ENCODE measurements around the gene HEXD.
"Not testable (repeated sequence)": the region's sequence is repeated elsewhere in the genome, so short reads cannot be mapped to it uniquely, and the experiment has no call there.

HEXD gene

DNA sequence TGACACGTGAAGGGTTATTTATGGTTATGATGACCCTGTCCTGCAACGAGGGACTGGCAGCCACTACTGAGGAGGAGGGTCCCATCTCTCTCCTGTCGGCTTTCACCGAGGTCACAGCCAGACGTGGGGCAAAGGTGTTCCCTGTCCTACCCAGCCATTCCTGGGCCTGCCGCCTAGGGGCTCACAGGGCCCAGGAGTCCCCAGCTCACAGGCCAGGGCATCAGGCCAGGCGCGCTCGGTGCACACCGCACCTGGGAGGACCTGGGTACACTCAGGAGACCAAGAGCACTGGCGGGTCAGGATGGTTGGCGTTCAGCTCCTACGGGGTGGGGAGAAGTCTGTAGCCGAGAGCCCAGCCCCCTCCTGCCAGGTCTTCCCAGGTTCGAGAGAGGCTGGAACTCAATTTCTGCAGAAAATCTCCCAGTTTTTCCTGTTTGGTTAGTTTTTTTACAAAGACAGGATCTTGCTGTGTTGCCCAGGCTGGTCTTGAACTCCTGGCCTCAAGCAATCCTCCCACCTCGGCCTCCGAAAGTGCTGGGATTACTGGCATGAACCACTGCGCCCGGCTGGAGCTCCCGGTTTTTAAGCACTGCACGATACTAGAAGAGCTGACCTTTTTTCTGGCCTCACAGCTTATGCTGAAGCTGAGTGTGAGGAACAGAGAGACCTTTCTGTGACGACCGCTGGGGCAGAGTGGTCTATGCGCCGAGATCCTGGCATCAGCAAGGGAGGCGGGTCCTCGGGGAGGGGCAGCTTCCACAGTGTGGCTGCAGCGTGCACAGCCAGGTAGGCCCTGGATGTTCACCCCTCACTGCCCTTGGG lies 24.7 kb downstream of the HEXD start:
- DNase-seq: no peak

DNA sequence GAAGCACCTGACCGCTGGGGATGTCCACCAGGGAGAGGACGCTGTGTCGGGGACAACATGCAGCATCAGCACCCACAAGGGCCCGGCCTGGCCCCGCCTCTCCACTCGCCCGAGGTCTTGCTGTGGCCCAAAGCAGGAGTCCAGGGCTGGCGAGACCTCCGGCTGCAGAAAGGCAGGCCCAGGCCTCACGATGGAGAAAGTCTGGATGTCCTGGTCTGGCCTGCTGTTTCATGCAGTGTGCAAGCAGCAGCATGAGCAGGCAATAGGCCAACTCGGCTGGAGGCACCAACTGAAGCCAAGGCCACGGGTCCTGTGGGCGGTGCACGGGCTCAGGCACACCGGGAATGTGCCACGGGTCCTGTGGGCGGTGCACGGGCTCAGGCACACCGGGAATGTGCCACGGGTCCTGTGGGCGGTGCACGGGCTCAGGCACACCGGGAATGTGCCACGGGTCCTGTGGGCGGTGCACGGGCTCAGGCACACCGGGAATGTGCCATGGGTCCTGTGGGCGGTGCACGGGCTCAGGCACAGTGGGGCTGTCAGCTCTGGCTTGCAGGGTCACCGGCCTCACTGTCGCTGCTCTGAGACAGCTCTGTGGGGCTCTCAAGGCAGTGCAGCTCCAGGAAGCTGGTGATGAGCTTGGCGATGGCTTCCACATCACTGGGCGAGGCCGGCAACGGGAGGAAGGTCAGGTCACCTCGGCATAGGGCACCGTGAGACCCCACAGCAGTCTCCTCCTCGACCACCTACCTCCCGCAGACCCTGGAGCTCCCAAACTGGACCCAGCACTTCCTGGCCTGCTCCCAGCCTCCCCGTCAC lies 25.5 kb downstream of the HEXD start:
- DNase-seq: no peak

DNA sequence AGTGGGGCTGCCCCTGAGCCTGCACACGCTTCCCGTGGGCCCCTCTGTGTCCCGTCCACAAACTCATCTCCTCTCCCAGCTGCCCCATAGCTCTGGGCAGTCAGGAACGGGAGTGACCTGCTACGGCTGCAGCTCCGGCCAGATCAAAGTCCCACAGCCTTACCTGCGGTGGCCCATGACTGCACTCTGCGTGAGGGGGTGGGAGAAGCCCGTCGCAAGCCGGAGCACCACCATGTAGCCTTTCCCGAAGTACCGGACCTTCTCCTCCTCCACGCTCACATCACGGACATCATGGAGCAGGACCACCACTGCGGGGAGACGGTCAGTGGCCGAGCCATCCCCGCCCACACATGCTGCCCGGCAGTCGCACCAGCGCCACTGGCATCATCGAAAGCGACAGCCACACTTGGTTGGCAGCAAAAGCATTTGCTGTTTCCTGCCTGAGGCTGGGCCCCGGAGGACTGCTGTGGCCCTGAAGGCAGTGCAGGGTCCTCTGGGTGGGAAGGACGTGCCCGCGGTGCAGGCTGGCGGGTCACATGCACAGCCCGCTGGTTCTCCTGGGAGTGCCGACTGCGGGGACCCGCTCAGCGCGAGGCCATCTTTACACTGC lies 26.2 kb downstream of the HEXD start:
- DNase-seq: no peak

DNA sequence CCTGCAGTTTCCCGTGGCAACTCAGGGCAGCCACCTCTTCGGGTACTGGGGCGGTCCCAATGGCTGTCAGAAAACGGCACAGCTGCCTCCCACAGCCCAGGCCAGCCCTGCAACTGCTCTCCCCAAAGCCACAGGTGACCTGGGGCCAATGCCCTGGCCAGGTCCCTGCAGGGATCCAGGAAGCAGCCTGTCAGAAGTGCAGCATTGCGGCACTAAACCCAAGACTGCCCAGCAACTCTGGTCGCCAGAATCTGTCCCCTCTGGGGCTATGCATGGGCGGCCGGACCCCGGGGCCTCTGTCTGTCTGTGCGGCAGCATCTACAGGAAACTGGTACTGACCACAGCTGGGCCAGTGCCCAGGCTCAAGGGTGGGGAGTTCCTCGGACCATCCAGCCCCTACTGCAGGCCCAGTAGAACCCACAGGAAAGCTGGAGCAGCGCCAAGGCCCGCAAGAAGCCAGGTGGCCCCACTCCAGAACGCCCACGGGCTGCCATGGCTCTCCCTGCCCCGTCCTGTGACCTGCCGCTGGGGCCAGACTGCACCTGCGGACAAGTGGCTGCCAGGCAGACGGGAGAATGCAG lies 26.9 kb downstream of the HEXD start:
- no peak for DNase-seq

DNA sequence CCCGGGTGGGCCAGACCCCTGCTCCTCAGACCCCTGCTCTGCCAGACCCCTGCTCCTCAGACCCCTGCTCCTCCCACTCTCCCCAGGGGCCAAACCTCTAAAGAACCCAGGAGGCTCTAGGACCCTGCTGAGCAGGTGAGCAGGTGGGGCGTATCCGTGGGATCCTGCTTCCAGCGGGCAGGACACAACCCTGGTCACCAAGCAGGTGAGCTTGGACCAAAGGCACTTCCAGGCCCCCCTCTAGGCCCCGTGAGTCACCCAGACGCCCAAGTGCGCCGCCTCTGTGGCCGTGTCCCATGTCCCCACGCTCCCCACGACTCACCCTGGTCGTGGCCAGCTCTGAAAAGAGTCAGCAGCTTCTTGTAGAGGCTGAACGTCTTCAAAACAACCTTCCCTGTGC lies 27.4 kb downstream of the HEXD start:
- peak; percentile 28 for DNase-seq

DNA sequence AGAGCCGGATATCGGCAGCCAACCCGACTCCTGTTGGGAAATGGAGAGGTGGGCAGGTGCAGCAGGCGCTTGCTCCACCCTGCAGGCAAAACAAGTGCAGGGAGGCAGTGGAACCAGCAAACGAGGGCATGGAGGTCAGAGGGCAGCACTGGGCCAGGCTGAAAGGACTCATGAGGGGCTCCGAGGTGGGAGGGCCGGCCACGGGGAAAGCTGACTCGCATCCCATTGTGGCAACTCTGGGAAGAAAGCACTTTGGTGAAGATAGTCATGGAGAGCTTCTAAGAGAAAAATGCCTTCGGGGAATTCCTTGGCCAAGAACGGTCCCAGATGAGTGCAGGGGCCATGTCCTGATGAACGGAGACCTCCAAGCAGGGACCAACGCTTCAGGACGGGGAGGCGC lies 28.0 kb downstream of the HEXD start:
- no peak for DNase-seq

DNA sequence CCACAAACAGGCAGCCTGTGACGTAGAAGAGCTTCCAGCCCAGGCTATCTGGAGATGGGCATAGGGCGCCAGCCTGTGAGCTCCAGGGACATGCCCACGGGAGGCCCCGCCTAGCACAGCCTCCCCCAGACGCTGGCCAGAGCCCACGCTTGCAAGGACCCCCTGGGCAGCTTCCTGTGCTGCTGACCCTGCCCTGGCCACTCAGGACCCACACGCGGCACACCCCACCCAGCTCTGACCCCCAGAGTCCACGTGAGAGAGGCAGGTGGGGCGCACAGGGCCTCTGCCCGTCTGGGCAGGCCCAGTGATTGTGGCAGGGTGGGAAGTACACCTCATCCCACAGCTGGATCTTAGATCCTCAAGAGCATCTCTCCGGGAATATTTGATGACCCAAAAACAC lies 28.5 kb downstream of the HEXD start:
- DNase-seq: peak; percentile 26

GRCh38 chr17:82447876-82448275 lies 29.7 kb downstream of the HEXD start:
- DNase-seq: peak; percentile 32

DNA sequence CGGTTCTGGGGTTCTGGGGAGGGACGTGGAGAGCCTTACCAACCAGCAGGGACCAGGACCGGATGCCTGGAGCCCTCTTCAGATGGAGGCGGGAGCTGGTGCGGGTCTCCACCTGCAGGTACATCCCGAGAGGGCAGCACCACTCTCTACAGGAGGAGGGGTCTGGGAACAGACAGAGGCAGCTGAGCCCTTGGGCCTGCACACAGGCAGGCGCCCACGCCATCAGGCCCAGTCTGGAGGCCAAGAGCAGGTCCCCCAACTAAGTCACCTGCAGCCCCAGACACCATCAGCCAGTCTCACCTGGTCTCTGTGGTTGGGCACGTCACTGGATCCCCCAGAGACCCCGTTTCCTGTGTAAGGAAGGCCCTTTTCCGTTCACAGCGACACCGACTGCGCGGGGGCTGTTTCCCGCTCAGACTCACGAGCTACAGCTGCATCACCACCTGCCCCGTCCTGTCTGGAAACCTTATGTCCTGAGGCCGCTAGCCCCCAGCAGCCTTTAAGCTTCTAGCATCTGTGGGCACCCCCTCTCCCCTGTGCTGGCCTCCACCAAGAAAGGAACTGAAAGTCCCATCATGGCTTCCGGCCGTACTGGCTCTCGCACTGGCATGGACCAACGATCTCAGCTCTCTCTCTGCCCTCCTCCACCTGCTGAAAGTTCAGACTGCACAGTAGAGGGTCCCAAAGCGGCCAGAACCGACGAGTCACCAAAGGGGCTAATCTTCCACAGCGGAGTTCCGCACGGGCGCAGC lies 31.2 kb downstream of the HEXD start:
- DNase-seq: peak; percentile 59

- no peak for DNase-seq
These were observed 31.8 kb downstream of the HEXD start for GRCh38 chr17:82449883-82450356.

DNA sequence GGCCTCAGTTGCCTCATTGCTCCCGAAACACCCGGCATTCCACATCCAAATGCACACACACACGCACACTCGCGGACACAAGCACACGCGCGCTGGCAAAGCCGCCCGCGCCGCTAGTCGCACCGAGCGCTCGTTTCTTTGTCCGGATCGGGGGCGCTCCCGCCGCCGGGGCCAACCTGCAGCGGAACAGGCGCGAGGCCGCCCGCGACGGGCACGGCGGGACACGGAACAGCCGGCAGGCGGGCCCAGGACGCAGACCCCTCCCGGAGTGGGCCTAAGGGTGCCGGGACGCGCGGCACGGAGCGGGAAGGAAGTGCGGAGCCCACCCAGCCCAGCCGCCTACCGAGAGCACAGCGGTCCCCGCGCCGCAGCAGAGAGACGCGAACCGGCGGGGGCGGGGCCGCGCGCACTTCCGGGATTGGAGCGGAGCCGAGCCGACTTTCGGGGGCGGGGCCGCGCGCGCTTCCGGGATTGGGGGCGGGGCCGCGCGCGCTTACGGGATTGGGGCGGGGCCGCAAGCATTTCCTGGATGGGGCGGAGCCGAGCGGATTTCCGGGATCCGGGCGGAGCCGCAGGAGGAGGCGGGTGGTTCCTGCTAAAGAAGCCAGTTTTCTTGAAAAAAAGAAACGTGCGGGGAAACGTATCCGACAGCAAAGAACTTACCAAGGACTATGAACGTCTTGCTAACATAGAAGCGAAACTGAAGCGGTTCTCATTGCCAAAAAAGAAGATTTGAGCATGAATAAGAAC lies 32.4 kb downstream of the HEXD start, which contains the start of gene CYBC1:
Gene CYBC1, minus strand, starts transcription at position 396 of the 750 bp plus-strand sequence. CDS start 1,498 bp downstream, outside the sequence.
- DNase-seq: peak; percentile 97

DNA sequence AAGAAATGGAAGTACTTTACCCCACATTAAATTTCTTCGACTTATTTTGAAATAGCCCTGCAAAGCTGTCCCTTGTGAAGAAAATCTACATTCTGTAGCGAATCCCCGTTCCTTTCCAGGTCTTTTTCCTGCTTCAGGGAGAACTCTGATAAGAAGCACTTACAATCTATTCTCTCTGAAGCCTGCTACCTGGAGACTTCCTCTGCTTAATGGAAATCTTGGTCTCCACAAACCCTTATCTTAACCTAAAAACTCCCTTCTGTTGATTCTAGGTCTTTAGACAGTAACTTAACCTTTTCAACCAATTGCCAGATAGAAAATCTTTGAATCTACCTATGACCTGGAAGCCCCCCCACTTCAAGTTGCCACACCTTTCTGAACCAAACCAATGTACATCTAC lies 34.0 kb downstream of the HEXD start:
- DNase-seq: no peak

- not testable (repeated sequence) for DNase-seq
These were observed 35.0 kb downstream of the HEXD start for GRCh38 chr17:82453151-82453550.

DNA sequence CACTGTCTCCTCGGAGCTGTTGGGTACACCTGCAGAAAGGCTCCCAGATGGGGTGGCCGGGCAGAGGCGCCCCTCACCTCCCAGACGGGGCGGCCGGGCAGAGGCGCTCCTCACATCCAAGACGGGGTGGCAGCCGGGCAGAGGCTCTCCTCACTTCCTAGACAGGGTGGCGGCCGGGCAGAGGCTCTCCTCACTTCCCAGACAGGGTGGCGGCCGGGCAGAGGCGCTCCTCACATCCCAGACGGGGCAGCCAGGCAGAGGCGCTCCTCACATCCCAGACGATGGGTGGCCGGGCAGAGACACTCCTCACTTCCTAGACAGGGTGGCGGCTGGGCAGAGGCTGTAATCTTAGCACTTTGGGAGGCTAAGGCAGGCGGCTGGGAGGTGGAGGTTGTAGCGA lies 35.6 kb downstream of the HEXD start:
- DNase-seq: not testable (repeated sequence)

DNA sequence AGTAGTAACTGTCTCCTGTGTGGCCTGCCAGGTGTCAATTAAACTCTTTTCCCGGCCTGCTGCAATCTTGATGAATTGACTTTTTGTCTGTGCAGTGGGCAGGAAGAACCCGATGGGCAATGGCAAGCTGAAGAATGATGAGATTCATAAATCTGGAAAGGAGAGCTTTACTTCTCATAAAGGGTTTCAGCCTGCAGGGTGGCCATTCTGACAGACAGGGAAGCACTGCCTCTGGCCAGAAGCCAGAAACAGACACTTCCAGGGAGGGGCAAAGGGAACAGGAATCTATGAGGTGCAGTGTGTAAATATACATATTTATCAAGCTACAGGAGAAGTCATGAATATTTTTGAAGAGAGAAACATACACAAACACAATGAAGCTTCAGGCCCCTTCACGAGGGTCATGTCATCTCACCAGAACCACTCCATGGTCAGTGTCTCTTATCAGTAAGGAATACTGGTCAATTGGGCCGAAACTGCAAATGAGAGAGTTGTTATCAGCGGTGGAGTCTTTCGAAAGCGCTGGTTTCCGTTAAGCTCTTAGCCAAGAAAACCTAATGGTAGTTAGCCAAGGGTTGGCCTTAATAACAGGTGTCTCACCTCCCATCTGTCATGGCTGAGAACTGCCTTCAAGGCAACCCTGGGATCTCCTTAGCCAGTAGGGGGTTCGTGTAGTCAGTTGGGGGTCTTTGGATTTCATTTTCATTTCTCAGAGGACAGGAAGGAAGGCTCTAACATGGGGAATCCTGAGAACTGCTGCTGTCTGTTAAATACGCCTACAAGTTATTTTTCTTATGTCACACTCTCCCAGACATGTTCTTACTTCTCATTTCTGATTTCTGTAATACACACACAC lies 39.2 kb downstream of the HEXD start:
- DNase-seq: no peak

DNA sequence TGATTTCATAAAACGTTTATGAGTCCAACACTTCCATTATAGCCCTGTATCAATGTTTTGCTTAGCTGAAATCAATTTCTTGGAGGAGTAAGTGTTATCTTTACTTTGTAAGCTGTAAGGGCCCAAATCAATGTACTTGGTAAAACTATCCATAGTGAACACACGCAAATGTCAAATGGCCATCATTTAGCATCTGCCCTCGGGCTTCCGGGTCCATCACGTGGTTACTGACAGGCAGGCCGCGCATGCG lies 39.7 kb downstream of the HEXD start:
- DNase-seq: no peak

GRCh38 chr17:82458179-82458884 lies 40.2 kb downstream of the HEXD start, which contains the start of gene NARF:
Gene NARF (plus strand): TSS chr17:82458741. CDS start chr17:82458804, 63 bp downstream.
- DNase-seq: peak; percentile 95

DNA sequence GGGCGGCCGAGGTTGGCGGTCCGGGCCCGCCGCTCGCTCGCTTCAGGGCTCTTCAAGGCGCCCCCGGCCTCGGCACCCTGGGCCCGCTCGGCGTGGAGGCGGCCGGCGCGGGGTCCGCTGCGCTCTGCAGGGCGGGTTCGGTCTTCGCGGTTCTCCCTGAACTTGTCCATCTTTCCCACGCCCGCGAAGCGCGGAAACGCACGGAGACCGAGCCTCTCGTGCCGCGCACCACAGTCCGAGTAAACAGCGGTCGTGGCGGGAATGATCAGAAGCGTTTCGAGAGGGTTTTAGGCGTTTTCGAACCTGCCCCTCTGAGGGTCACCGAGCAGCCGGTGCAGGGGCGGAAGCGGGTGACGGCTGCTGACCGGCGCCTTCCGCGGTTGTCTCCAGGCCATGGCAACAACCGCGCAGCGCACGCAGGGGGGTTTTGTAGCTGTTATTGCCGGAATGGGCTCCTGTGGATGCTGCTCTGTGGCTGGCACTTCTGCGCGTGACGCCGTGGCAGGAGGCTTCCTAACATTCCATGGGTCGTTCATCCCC lies 40.8 kb downstream of the HEXD start:
- peak; percentile 52 for DNase-seq

GRCh38 chr17:82459936-82460335 lies 41.8 kb downstream of the HEXD start:
- not testable (repeated sequence) for DNase-seq
